Upper lobe of right lung (tissue), 1 donor: ENCODE data around the gene RASGRF2. TPM values are rescaled to one million over a fixed set of nuclear protein-coding genes. Genes with fewer than 3 reads are reported as not detected.

Source experiments
- ATAC-seq: fragments of 200-7000 bp; cut with Tn5 transposase; one replicate; pipeline ENCODE4 v1.9.1; 2020; ENCODE audit warnings: mild to moderate bottlenecking, moderate library complexity
- DNase-seq: peaks from one replicate; pipeline ENCODE4 v3.0.0-alpha.2; 2020
- H3K27ac ChIP-seq: fragments of 200-600 bp; one replicate; pipeline ENCODE4 v1.8.0; 2022
- H3K27me3 ChIP-seq: fragments of 200-600 bp; one replicate; pipeline ENCODE4 v1.8.0; 2022; ENCODE audit warnings: mild to moderate bottlenecking
- H3K36me3 ChIP-seq: fragments of 200-600 bp; one replicate; pipeline ENCODE4 v1.8.0; 2022
- H3K4me1 ChIP-seq: fragments of 200-600 bp; one replicate; pipeline ENCODE4 v1.8.0; 2022
- H3K4me3 ChIP-seq: fragments of 200-600 bp; one replicate; pipeline ENCODE4 v1.8.0; 2022; ENCODE audit warnings: mild to moderate bottlenecking
- H3K9me3 ChIP-seq: fragments of 200-600 bp; one replicate; pipeline ENCODE4 v1.8.0; 2022
- CTCF ChIP-seq: fragments of 200-600 bp; IDR thresholded peaks from one replicate; pipeline ENCODE4 v1.8.0; 2022; ENCODE audit warnings: antibody characterized with exemption
- intact Hi-C: fragments of 100-400 bp; cut with DNase I; formaldehyde crosslinking; loops from one replicate; pipeline ENCODE4 v1.11.0; 2022
- total RNA-seq: library from RNA; stranded (reverse); fragmentation: NEBNext Ultra II Directional; extraction: Animal tissue kit (Norgen Biotek cat#: 25700); gene quantifications from one replicate; pipeline ENCODE4 v1.2.1, GENCODE V29; 2021
- donor health status: DM: no; HTN: yes; CAD: no; lungs with severe emphysema.

RASGRF2 gene
- total RNA-seq, 1 donor from 2014 or later, result 5.4 TPM

- TF ChIP-seq CTCF, result no peak
- H3K4me1 ChIP-seq, result no peaks in the 10 kb centered on the region
- DNase-seq, result no peak
- intact Hi-C loops, result no loop called here
- H3K4me3 ChIP-seq, result no peak overlapping the region
- no peaks in the 10 kb centered on the region for H3K27me3 ChIP-seq
- H3K27ac ChIP-seq, result no peak overlapping the region
- H3K36me3 ChIP-seq, result no peaks in the 10 kb centered on the region
- ATAC-seq, result no peak
- no peaks in the 10 kb centered on the region for H3K9me3 ChIP-seq
Observed at GRCh38 chr5:81171769-81172168, 211.6 kb downstream of the RASGRF2 start.

DNA sequence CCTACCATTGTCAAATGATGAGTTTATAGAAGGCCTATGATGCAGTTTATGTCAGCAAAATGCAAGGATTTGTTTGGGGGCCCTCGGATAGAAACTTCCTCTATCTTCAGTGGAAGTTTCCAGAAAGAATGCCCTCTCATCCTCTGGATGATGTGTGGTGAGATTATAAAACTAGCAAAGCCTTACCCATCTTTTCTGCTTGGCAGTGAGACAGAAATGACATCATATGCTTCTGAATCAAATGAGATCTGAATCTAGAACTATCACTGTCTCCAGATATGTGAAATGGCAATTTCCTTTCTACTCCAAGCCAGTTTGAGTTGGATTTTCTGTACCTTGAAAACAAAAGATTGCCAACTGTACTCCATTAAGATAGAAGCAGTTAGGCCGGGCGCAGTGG lies 212.5 kb downstream of the RASGRF2 start:
- H3K27ac ChIP-seq, result no peak overlapping the region
- intact Hi-C loops, result no loop called here
- no peaks in the 10 kb centered on the region for H3K36me3 ChIP-seq
- H3K4me3 ChIP-seq, result no peak overlapping the region
- no peak for DNase-seq
- no peak for TF ChIP-seq CTCF
- no peaks in the 10 kb centered on the region for H3K9me3 ChIP-seq
- ATAC-seq, result no peak
- H3K27me3 ChIP-seq, result no peaks in the 10 kb centered on the region
- no peaks in the 10 kb centered on the region for H3K4me1 ChIP-seq

GRCh38 chr5:81177061-81177460 lies 216.9 kb downstream of the RASGRF2 start:
- H3K9me3 ChIP-seq, result no peaks in the 10 kb centered on the region
- H3K4me3 ChIP-seq, result no peak overlapping the region
- DNase-seq (no peak), ATAC-seq (no peak)
- intact Hi-C loops, result no loop called here
- H3K36me3 ChIP-seq, result no peaks in the 10 kb centered on the region
- H3K27ac ChIP-seq, result no peak overlapping the region
- no peak for TF ChIP-seq CTCF
- H3K27me3 ChIP-seq, result no peaks in the 10 kb centered on the region
- H3K4me1 ChIP-seq, result no peaks in the 10 kb centered on the region

- intact Hi-C loops, result no loop called here
- no peaks in the 10 kb centered on the region for H3K9me3 ChIP-seq
- DNase-seq (no peak), ATAC-seq (no peak)
- H3K4me1 ChIP-seq, result no peaks in the 10 kb centered on the region
- no peak overlapping the region for H3K27ac ChIP-seq
- H3K36me3 ChIP-seq, result no peaks in the 10 kb centered on the region
- no peak for TF ChIP-seq CTCF
- no peak overlapping the region for H3K4me3 ChIP-seq
- no peaks in the 10 kb centered on the region for H3K27me3 ChIP-seq
Observed at GRCh38 chr5:81179959-81180358, 219.8 kb downstream of the RASGRF2 start.

DNA sequence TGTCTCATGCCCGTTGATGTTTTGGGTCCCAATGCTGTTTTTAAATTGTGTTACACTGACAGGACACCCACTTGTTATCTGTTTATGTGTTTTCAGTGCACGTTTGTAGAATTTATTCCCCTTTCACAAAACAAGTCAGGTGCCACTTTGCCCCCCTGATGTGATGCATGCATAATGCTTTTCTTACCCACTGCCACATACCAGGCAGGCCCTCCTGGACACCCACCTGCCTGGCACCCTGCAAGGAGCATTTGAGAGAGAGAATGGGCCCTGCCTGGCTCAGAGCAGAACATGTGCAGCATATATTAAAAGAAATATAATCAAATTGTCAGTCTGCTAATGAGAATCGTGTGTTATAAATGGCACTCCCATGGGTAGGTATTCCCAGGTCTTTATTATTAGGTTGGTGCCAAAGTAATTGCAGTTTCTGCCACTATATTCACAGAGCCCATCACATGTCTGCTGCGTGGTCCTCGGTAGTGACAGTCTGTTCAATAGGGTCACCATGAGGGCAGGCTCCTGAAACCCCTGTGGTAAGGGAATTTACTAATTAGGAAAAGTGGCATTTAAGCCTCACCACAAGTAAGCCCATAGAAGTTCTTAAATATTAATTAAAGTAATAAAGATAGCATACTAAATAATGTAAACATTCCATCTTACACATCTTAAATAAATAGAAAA lies 220.8 kb downstream of the RASGRF2 start:
- H3K27ac ChIP-seq, result no peak overlapping the region
- no peaks in the 10 kb centered on the region for H3K4me1 ChIP-seq
- DNase-seq (no peak), ATAC-seq (no peak)
- no peak for TF ChIP-seq CTCF
- no peaks in the 10 kb centered on the region for H3K36me3 ChIP-seq
- intact Hi-C loops, result no loop called here
- no peaks in the 10 kb centered on the region for H3K9me3 ChIP-seq
- H3K27me3 ChIP-seq, result no peaks in the 10 kb centered on the region
- H3K4me3 ChIP-seq, result no peak overlapping the region
